HEK293 (cell line): ENCODE measurements around the gene KIAA1210.

Source experiments
- CTCF ChIA-PET: fragments of 350-600 bp; formaldehyde crosslinking; extraction: SDS; loops from one replicate; lab custom pipeline; 2021; ENCODE audit warnings: antibody characterized with exemption; lab: Yijun Ruan, JAX
- POLR2A ChIA-PET: fragments of 300-600 bp; formaldehyde crosslinking; extraction: SDS; loops from one replicate; lab custom pipeline; 2020; ENCODE audit warnings: antibody characterized with exemption, inconsistent platforms; lab: Yijun Ruan, JAX
- H3K27ac ChIP-seq: fragments of 200-500 bp; sonication (Bioruptor generic); 2 replicates; pipeline ENCODE4 v1.5.1; 2014; ENCODE audit warnings: low read depth, low read length, control low read depth, inconsistent platforms; ENCODE audit errors: extremely low read depth
- H3K36me3 ChIP-seq, 2 experiments: fragments of 200-500 bp in 1 of 2; sonication (Bioruptor generic) in 1 of 2; 1 replicate in 1 of 2; 2 replicates in 1 of 2; pipeline ENCODE4 v1.5.1; 2014 to 2017; ENCODE audit warnings: inconsistent platforms in 2 of 2, low read length in 2 of 2; ENCODE audit not compliant: control insufficient read depth in 2 of 2, insufficient read depth in 1 of 2
- H3K4me1 ChIP-seq: fragments of 200-500 bp; sonication (Bioruptor generic); 2 replicates; pipeline ENCODE4 v1.5.1; 2014; ENCODE audit warnings: mild to moderate bottlenecking, low read length, inconsistent platforms; ENCODE audit not compliant: control insufficient read depth, insufficient read depth
- H3K4me3 ChIP-seq: 2 replicates; pipeline ENCODE4 v1.5.1; 2011; ENCODE audit warnings: low read depth, mild to moderate bottlenecking, control low read depth, low read length, moderate library complexity
- H3K9me3 ChIP-seq: fragments of 200-500 bp; sonication (Bioruptor generic); 2 replicates; pipeline ENCODE4 v1.5.1; 2014; ENCODE audit warnings: low read depth, low read length, inconsistent platforms; ENCODE audit not compliant: control insufficient read depth, insufficient read depth
- EGR2 ChIP-seq: fragments of 450-650 bp; formaldehyde crosslinking; IDR thresholded peaks from 2 replicates; pipeline ENCODE4 v1.5.1; 2016; ENCODE audit warnings: low read depth, missing biosample characterization, missing genetic modification characterization
- ELK4 ChIP-seq: IDR thresholded peaks from 2 replicates; pipeline ENCODE4 v1.6.1; 2011; ENCODE audit warnings: mild to moderate bottlenecking, low read depth, low read length, borderline replicate concordance
- GLIS1 ChIP-seq: fragments of 450-650 bp; formaldehyde crosslinking; IDR thresholded peaks from 2 replicates; pipeline ENCODE4 v1.5.1; 2016; ENCODE audit warnings: missing biosample characterization, missing genetic modification characterization
- GLIS2 ChIP-seq: fragments of 450-650 bp; formaldehyde crosslinking; IDR thresholded peaks from 2 replicates; pipeline ENCODE4 v1.5.1; 2016; ENCODE audit warnings: missing biosample characterization, missing genetic modification characterization
- MYNN ChIP-seq: fragments of 450-650 bp; formaldehyde crosslinking; IDR thresholded peaks from 2 replicates; pipeline ENCODE4 v1.5.1; 2016; ENCODE audit warnings: missing biosample characterization, missing genetic modification characterization, borderline replicate concordance
- SP2 ChIP-seq: fragments of 450-650 bp; formaldehyde crosslinking; IDR thresholded peaks from 2 replicates; pipeline ENCODE4 v1.5.1; 2016; ENCODE audit warnings: missing biosample characterization, missing genetic modification characterization
- SP3 ChIP-seq: fragments of 450-650 bp; formaldehyde crosslinking; IDR thresholded peaks from 2 replicates; pipeline ENCODE4 v1.5.1; 2016; ENCODE audit warnings: missing biosample characterization, missing genetic modification characterization
- ZBTB17 ChIP-seq: fragments of 450-650 bp; formaldehyde crosslinking; IDR thresholded peaks from 2 replicates; pipeline ENCODE4 v1.5.1; 2016; ENCODE audit warnings: missing biosample characterization, missing genetic modification characterization
- ZFP41 ChIP-seq: fragments of 450-650 bp; formaldehyde crosslinking; IDR thresholded peaks from 2 replicates; pipeline ENCODE4 v1.5.1; 2016; ENCODE audit warnings: missing biosample characterization, missing genetic modification characterization, borderline replicate concordance
- ZNF112 ChIP-seq: fragments of 450-650 bp; formaldehyde crosslinking; IDR thresholded peaks from 2 replicates; pipeline ENCODE4 v1.5.0; 2017; ENCODE audit warnings: missing biosample characterization, missing genetic modification characterization
- ZNF121 ChIP-seq: fragments of 450-650 bp; formaldehyde crosslinking; IDR thresholded peaks from 2 replicates; pipeline ENCODE4 v1.5.1; 2016; ENCODE audit warnings: missing biosample characterization, missing genetic modification characterization
- ZNF133 ChIP-seq: fragments of 450-650 bp; formaldehyde crosslinking; IDR thresholded peaks from 2 replicates; pipeline ENCODE4 v1.5.1; 2016; ENCODE audit warnings: missing biosample characterization, missing genetic modification characterization
- ZNF155 ChIP-seq: fragments of 450-650 bp; formaldehyde crosslinking; IDR thresholded peaks from 2 replicates; pipeline ENCODE4 v1.5.1; 2016; ENCODE audit warnings: missing biosample characterization, missing genetic modification characterization
- ZNF214 ChIP-seq: fragments of 450-650 bp; formaldehyde crosslinking; IDR thresholded peaks from 2 replicates; pipeline ENCODE4 v1.5.1; 2017; ENCODE audit warnings: missing biosample characterization, mild to moderate bottlenecking, missing genetic modification characterization, borderline replicate concordance
- ZNF239 ChIP-seq: fragments of 450-650 bp; formaldehyde crosslinking; IDR thresholded peaks from 2 replicates; pipeline ENCODE4 v1.5.1; 2016; ENCODE audit warnings: missing biosample characterization, missing genetic modification characterization
- ZNF274 ChIP-seq, 2 experiments: fragments of 200-500 bp in 1 of 2; fragments of 450-650 bp in 1 of 2; sonication (Bioruptor generic) in 1 of 2; formaldehyde crosslinking in 1 of 2; IDR thresholded peaks; 2 replicates each; pipeline versions ENCODE4 v1.5.1 to v1.6.1; 2014 to 2016; ENCODE audit warnings: borderline replicate concordance in 1 of 2, inconsistent platforms in 1 of 2, low read length in 1 of 2, missing biosample characterization in 1 of 2, missing genetic modification characterization in 1 of 2
- ZNF324 ChIP-seq: fragments of 450-650 bp; formaldehyde crosslinking; IDR thresholded peaks from 2 replicates; pipeline ENCODE4 v1.5.1; 2016; ENCODE audit warnings: missing biosample characterization, missing genetic modification characterization
- ZNF391 ChIP-seq: fragments of 450-650 bp; formaldehyde crosslinking; IDR thresholded peaks from 2 replicates; pipeline ENCODE4 v1.5.1; 2016; ENCODE audit warnings: low read depth, missing biosample characterization, missing genetic modification characterization, borderline replicate concordance
- ZNF624 ChIP-seq: fragments of 450-650 bp; formaldehyde crosslinking; IDR thresholded peaks from 2 replicates; pipeline ENCODE4 v1.5.1; 2017; ENCODE audit warnings: missing biosample characterization, missing genetic modification characterization
- ZNF654 ChIP-seq: fragments of 450-650 bp; formaldehyde crosslinking; IDR thresholded peaks from 2 replicates; pipeline ENCODE4 v1.5.1; 2016; ENCODE audit warnings: low read depth, missing biosample characterization, missing genetic modification characterization
- ZNF664 ChIP-seq: fragments of 450-650 bp; formaldehyde crosslinking; IDR thresholded peaks from 2 replicates; pipeline ENCODE4 v1.5.1; 2016; ENCODE audit warnings: missing biosample characterization, missing genetic modification characterization
- ZNF701 ChIP-seq: fragments of 450-650 bp; formaldehyde crosslinking; IDR thresholded peaks from 2 replicates; pipeline ENCODE4 v1.5.1; 2016; ENCODE audit warnings: missing biosample characterization, missing genetic modification characterization
- ZNF792 ChIP-seq: fragments of 450-650 bp; formaldehyde crosslinking; IDR thresholded peaks from 2 replicates; pipeline ENCODE4 v1.5.1; 2016; ENCODE audit warnings: missing biosample characterization, missing genetic modification characterization
- ZSCAN23 ChIP-seq: fragments of 450-650 bp; formaldehyde crosslinking; IDR thresholded peaks from 2 replicates; pipeline ENCODE4 v1.5.1; 2016; ENCODE audit warnings: missing biosample characterization, missing genetic modification characterization
- TF ChIP-seq, protein P1 (sequence below): fragments of 450-650 bp; formaldehyde crosslinking; IDR thresholded peaks from 2 replicates; pipeline ENCODE4 v1.5.1; 2016; ENCODE audit warnings: missing biosample characterization, missing genetic modification characterization
- TF ChIP-seq, protein P2 (sequence below): fragments of 450-650 bp; formaldehyde crosslinking; IDR thresholded peaks from 2 replicates; pipeline ENCODE4 v1.5.1; 2017; ENCODE audit warnings: missing biosample characterization, missing genetic modification characterization

The KIAA1210 gene

GRCh38 chrX:119087121-119087520 is 40.5 kb downstream of the KIAA1210 start (continued):
- no peak for TF ChIP-seq MYNN (tag by site-specific recombination)

DNA sequence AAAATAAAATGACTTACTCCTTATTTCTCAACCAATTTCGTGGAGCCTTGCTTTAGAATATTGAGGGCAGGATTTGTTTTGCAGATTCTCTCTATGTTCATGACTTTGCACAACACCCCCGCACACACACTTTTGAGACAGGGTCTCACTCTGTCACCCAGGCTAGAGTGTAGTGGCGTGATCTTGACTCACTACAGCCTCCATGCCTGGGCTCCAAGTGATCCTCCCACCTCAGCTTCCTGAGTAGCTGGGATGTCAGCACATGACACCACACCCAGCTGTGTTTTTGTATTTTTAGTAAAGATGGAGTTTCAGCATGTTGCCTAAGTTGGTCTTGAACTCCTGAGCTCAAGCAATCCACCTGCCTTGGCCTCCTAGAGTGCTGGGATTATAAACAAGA is 42.8 kb downstream of the KIAA1210 start:
- Histone ChIP-seq H3K27ac (no peak overlapping the region), H3K36me3 (no peaks in the 10 kb centered on the region), H3K4me3 (no peak overlapping the region), H3K4me1 (no peaks in the 10 kb centered on the region), H3K9me3 (no peaks in the 10 kb centered on the region; the same call in 1 of the 2 replicates)
- POLR2A ChIA-PET, result no interaction called here
- CTCF ChIA-PET, result interaction anchor here (0.8 kb wide), 1 partner anchor 31 kb away, joined by 3 read pairs; no protein-coding TSS in a partner anchor
- TF ChIP-seq ZNF792 (no peak), SP2 (tag by site-specific recombination) (no peak), EGR2 (no peak), ZBTB17 (tag by site-specific recombination) (no peak), ZNF121 (tag by site-specific recombination) (no peak), ZNF214 (tag by site-specific recombination) (no peak), GLIS1 (no peak), ZNF624 (tag by site-specific recombination) (no peak), ZNF701 (tag by site-specific recombination) (no peak), ZNF133 (tag by site-specific recombination) (no peak)
- TF ChIP-seq, protein P1, sequence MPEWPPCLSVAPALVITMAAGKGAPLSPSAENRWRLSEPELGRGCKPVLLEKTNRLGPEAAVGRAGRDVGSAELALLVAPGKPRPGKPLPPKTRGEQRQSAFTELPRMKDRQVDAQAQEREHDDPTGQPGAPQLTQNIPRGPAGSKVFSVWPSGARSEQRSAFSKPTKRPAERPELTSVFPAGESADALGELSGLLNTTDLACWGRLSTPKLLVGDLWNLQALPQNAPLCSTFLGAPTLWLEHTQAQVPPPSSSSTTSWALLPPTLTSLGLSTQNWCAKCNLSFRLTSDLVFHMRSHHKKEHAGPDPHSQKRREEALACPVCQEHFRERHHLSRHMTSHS (tag by site-specific recombination), result no peak
- TF ChIP-seq, protein P2, sequence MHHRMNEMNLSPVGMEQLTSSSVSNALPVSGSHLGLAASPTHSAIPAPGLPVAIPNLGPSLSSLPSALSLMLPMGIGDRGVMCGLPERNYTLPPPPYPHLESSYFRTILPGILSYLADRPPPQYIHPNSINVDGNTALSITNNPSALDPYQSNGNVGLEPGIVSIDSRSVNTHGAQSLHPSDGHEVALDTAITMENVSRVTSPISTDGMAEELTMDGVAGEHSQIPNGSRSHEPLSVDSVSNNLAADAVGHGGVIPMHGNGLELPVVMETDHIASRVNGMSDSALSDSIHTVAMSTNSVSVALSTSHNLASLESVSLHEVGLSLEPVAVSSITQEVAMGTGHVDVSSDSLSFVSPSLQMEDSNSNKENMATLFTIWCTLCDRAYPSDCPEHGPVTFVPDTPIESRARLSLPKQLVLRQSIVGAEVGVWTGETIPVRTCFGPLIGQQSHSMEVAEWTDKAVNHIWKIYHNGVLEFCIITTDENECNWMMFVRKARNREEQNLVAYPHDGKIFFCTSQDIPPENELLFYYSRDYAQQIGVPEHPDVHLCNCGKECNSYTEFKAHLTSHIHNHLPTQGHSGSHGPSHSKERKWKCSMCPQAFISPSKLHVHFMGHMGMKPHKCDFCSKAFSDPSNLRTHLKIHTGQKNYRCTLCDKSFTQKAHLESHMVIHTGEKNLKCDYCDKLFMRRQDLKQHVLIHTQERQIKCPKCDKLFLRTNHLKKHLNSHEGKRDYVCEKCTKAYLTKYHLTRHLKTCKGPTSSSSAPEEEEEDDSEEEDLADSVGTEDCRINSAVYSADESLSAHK (tag by site-specific recombination), result no peak

DNA sequence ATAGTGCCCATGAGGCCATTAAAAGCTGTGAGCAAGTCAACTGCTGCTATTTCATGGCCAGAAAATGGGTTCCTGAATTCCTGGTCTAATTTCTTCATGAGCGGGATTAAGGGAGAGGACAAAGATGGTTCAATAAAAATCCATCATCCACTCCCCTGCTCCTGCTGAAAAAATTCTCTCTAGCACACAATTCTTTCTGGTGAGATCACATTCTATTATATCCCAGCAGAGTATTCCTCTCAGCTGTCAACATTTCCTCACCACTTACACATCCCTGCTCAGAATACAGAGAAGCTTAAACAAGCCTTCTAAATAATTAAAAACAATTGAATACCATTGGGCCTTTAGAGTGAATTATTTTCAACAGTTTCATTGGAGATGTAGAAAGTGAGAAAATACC is 45.3 kb downstream of the KIAA1210 start:
- CTCF ChIA-PET, result interaction anchor here (0.7 to 1.4 kb wide), 5 partner anchors 11 to 243 kb away, joined by 3 to 6 read pairs (median 3); no protein-coding TSS in a partner anchor
- TF ChIP-seq ZNF274 (IDR thresholded peaks at IDR 0.05; ENCODE audit: low read length) (no peak), ZNF274 (tag by site-specific recombination; IDR thresholded peaks at IDR 0.05; ENCODE audit: borderline replicate concordance) (no peak), ZNF664 (tag by site-specific recombination) (no peak), GLIS2 (tag by site-specific recombination) (no peak), ZNF624 (tag by site-specific recombination) (no peak), ZNF654 (no peak), ZNF112 (tag by site-specific recombination) (no peak), ELK4 (no peak), ZNF391 (no peak), ZFP41 (tag by site-specific recombination) (no peak), ZSCAN23 (tag by site-specific recombination) (no peak), ZNF155 (tag by site-specific recombination) (no peak), ZNF239 (tag by site-specific recombination) (no peak), SP2 (tag by site-specific recombination) (no peak), ZNF324 (tag by site-specific recombination) (no peak), SP3 (tag by site-specific recombination) (no peak)
- TF ChIP-seq, protein P2 (tag by site-specific recombination), result no peak

More for the DNA sequence above, 45.3 kb downstream of the KIAA1210 start:
- POLR2A ChIA-PET, result no interaction called here
- no peaks in the 10 kb centered on the region; the same call in 1 of the 2 replicates for H3K9me3 ChIP-seq
- H3K4me3 ChIP-seq, result no peak overlapping the region
- H3K27ac ChIP-seq, result no peak overlapping the region
- no peaks in the 10 kb centered on the region for H3K36me3 ChIP-seq
- no peaks in the 10 kb centered on the region for H3K4me1 ChIP-seq
